ENCODE results near the gene HADHA. TPM values are rescaled to one million over a fixed set of nuclear protein-coding genes. Genes with fewer than 3 reads are reported as not detected.

The HADHA gene
- total and polyA plus RNA-seq, 4 donors = 35.2 to 117 (median 94.2) TPM

DNA sequence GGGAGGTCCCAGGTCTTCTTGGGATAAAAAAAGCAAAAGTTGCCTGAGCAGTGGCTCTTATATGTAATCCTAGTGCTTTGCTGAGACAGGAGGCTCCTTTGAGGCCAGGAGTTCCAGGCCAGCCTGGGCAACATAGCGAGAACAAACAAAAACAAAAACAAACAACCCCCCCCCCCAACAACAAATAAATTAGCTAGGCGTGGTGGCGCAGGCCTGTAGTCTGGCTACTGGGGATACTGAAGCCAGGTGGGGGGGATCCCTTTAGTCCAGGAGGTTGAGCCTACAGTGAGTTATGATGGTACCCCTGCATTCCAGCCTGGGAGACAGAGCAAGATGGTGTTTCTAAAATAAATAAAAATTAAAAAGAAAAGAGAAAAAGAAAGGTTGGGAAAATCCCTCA lies 66.2 kb downstream of the HADHA start:
- H3K9me3 ChIP-seq (ENCODE audit: control insufficient read depth in 4 of 4, insufficient read depth in 3 of 4, low read length in 3 of 4) = no peaks in the 10 kb centered on the region
- no peak overlapping the region for H3K9ac ChIP-seq (ENCODE audit: insufficient read depth in 1 of 2, low read length in 2 of 2)
- ATAC-seq (ENCODE audit: insufficient read depth, low FRiP score) (no peak), DNase-seq (no peak)
- H3K36me3 ChIP-seq (ENCODE audit: control insufficient read depth in 4 of 4, insufficient read depth in 4 of 4, low read length in 4 of 4) = no peaks in the 10 kb centered on the region
- WGBS, 2 donors = 96 to 97% methylated on average over 3 of the region's 3 CpGs
- H3K27ac ChIP-seq (ENCODE audit: low read depth in 1 of 2, low read length in 1 of 2) = no peak overlapping the region
- H3K4me3 ChIP-seq = no peak overlapping the region
- H3K27me3 ChIP-seq (ENCODE audit: control insufficient read depth in 3 of 3, insufficient read depth in 3 of 3, low read length in 2 of 3) = peaks cover 0 to 6% (median 5%) of the 10 kb centered on the region in 3 donors
- TF ChIP-seq, protein P1, sequence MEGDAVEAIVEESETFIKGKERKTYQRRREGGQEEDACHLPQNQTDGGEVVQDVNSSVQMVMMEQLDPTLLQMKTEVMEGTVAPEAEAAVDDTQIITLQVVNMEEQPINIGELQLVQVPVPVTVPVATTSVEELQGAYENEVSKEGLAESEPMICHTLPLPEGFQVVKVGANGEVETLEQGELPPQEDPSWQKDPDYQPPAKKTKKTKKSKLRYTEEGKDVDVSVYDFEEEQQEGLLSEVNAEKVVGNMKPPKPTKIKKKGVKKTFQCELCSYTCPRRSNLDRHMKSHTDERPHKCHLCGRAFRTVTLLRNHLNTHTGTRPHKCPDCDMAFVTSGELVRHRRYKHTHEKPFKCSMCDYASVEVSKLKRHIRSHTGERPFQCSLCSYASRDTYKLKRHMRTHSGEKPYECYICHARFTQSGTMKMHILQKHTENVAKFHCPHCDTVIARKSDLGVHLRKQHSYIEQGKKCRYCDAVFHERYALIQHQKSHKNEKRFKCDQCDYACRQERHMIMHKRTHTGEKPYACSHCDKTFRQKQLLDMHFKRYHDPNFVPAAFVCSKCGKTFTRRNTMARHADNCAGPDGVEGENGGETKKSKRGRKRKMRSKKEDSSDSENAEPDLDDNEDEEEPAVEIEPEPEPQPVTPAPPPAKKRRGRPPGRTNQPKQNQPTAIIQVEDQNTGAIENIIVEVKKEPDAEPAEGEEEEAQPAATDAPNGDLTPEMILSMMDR (IDR thresholded peaks at IDR 0.05; ENCODE audit: control extremely low read depth, extremely low read depth) = no peak
- H3K4me1 ChIP-seq (ENCODE audit: control insufficient read depth in 5 of 5, insufficient read depth in 5 of 5, low read length in 5 of 5) = peaks cover 0 to 33% (median 6%) of the 10 kb centered on the region in 5 donors

DNA sequence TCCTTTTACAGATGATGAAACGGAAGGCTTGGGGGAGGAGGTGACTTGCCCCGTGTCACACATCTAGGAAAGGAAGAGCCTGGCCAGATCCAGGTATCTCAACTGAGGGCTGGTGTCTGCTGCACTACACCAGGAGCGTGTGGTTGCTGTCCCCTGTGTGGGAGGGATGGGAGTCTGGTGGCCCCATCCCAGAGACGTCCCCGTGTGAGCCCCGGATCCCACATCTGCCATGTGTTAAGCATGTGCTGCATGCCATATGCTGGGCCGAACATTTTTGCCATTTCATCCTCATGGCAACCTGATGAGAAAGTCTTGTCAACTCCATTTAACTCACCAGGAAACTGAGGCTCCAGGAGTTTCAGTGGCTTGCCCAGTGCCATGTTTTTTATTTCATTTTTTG lies 67.3 kb downstream of the HADHA start:
- 92 to 93% methylated on average over 7 of the region's 7 CpGs for WGBS, 2 donors
- Histone ChIP-seq H3K36me3 (ENCODE audit: control insufficient read depth in 4 of 4, insufficient read depth in 4 of 4, low read length in 4 of 4) (no peaks in the 10 kb centered on the region), H3K27me3 (ENCODE audit: control insufficient read depth in 3 of 3, insufficient read depth in 3 of 3, low read length in 2 of 3) (peaks cover 0 to 6% (median 6%) of the 10 kb centered on the region in 3 donors), H3K27ac (ENCODE audit: low read depth in 1 of 2, low read length in 1 of 2) (no peak overlapping the region), H3K9me3 (ENCODE audit: control insufficient read depth in 4 of 4, insufficient read depth in 3 of 4, low read length in 3 of 4) (no peaks in the 10 kb centered on the region), H3K4me3 (no peak overlapping the region), H3K9ac (ENCODE audit: insufficient read depth in 1 of 2, low read length in 2 of 2) (no peak overlapping the region), H3K4me1 (ENCODE audit: control insufficient read depth in 5 of 5, insufficient read depth in 5 of 5, low read length in 5 of 5) (peaks cover 0 to 33% (median 6%) of the 10 kb centered on the region in 5 donors)
- TF ChIP-seq, protein P1 (IDR thresholded peaks at IDR 0.05; ENCODE audit: control extremely low read depth, extremely low read depth) = no peak
- no peak for DNase-seq
- ATAC-seq (ENCODE audit: insufficient read depth, low FRiP score) = no peak

DNA sequence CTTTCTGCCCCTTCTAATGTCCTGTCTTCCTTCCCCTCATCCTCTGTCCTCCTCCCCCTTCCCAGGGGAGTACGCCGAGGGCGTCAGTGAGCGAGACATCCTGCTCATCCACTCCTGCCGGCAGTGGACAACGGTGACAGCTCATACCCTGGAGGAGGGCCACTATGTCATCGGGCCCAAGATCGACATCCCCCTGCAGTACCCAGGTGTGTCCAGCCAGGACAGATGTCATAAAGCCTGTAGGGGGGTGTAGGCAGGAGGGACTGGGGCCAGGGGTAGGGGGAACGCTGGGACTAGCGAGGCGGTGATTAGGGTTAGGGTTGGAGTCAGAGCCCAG lies 68.2 kb downstream of the HADHA start:
- no peak for ATAC-seq (ENCODE audit: insufficient read depth, low FRiP score)
- Histone ChIP-seq H3K36me3 (ENCODE audit: control insufficient read depth in 4 of 4, insufficient read depth in 4 of 4, low read length in 4 of 4) (no peaks in the 10 kb centered on the region), H3K9me3 (ENCODE audit: control insufficient read depth in 4 of 4, insufficient read depth in 3 of 4, low read length in 3 of 4) (no peaks in the 10 kb centered on the region), H3K27ac (ENCODE audit: low read depth in 1 of 2, low read length in 1 of 2) (no peak overlapping the region), H3K27me3 (ENCODE audit: control insufficient read depth in 3 of 3, insufficient read depth in 3 of 3, low read length in 2 of 3) (peaks cover 0 to 10% (median 6%) of the 10 kb centered on the region in 3 donors), H3K9ac (ENCODE audit: insufficient read depth in 1 of 2, low read length in 2 of 2) (no peak overlapping the region), H3K4me1 (ENCODE audit: control insufficient read depth in 5 of 5, insufficient read depth in 5 of 5, low read length in 5 of 5) (peaks cover 0 to 33% (median 6%) of the 10 kb centered on the region in 5 donors), H3K4me3 (no peak overlapping the region)
- TF ChIP-seq, protein P1 (IDR thresholded peaks at IDR 0.05; ENCODE audit: control extremely low read depth, extremely low read depth) = no peak
- whole genome bisulfite sequencing, 2 donors = 85 to 86% methylated on average over 11 of the region's 11 CpGs
- DNase-seq = no peak

Measured in lung (tissue), 12 donors.